ENCODE measurements around the gene ZNF354C. TPM values are rescaled to one million over a fixed set of nuclear protein-coding genes. Genes with fewer than 3 reads are reported as not detected.
A peak's percentile ranks its signal among the peaks of the same experiment; 100 is the strongest.

Gene ZNF354C
- 1 to 10 TPM in 3 of 4 donors, under 1 TPM in 1; 0.80 to 4.8 (median 2.4) TPM for total RNA-seq

GRCh38 chr5:179060116-179061008 is at the start of gene ZNF354C:
Gene ZNF354C (plus strand): TSS chr5:179060373. CDS start chr5:179062069, 1,696 bp downstream.
- H3K36me3 ChIP-seq = peaks cover 0 to 36% (median 0%) of the 10 kb centered on the region in 3 donors
- H3K4me1 ChIP-seq = peaks cover 9 to 18% (median 10%) of the 10 kb centered on the region in 3 donors
- peak; percentile 23 for DNase-seq
- TF ChIP-seq CTCF (IDR thresholded peaks at IDR 0.05) (peak in 1 of 6 experiments; percentile 27), POLR2A (IDR thresholded peaks at IDR 0.05) (peak in 1 of 4 donors; percentile 40)
- 7 to 9% methylated on average over 13 to 33 of the region's 81 CpGs for WGBS, 2 donors
- peak within 1 kb of the TSS; percentile 59 to 84 (median 71) for H3K4me3 ChIP-seq
- intact Hi-C loops (cut with DNase I) = no loop called here
- no peaks in the 10 kb centered on the region for H3K27me3 ChIP-seq
- H3K27ac ChIP-seq = peak within 1 kb of the TSS; percentile 67 to 84 (median 72)
- H3K9me3 ChIP-seq = peaks cover 0 to 12% (median 3%) of the 10 kb centered on the region in 3 donors

GRCh38 chr5:179023528-179024189 is 36.5 kb upstream of the ZNF354C start, which contains the start of gene ZNF879:
Gene ZNF879 (plus strand): TSS chr5:179023804. CDS start chr5:179025005, 1,201 bp downstream.
- Histone ChIP-seq H3K4me3 (peak within 1 kb of the TSS; percentile 52 to 92 (median 69)), H3K4me1 (peaks cover 0 to 17% (median 10%) of the 10 kb centered on the region in 3 donors), H3K36me3 (peaks cover 13 to 38% (median 18%) of the 10 kb centered on the region in 3 donors), H3K27ac (peak within 1 kb of the TSS; percentile 70 to 95 (median 84)), H3K9me3 (peaks cover 0 to 38% (median 21%) of the 10 kb centered on the region in 3 donors), H3K27me3 (no peaks in the 10 kb centered on the region)
- TF ChIP-seq CTCF (IDR thresholded peaks at IDR 0.05) (peak in 1 of 6 experiments; percentile 32), POLR2A (IDR thresholded peaks at IDR 0.05) (peak in 2 of 4 donors; percentile 27 to 54)
- intact Hi-C loops (cut with DNase I) = no loop called here
- WGBS, 2 donors = 2 to 7% methylated on average over 12 to 16 of the region's 72 CpGs
- DNase-seq = peak; percentile 74

- peak overlapping the region in 1 of 4 donors; percentile 9 for H3K4me3 ChIP-seq
- H3K36me3 ChIP-seq = peaks cover 27 to 55% (median 38%) of the 10 kb centered on the region in 3 donors
- no peaks in the 10 kb centered on the region for H3K4me1 ChIP-seq
- TF ChIP-seq CTCF (IDR thresholded peaks at IDR 0.05) = no peak
- TF ChIP-seq POLR2A (IDR thresholded peaks at IDR 0.05) = no peak
- no peaks in the 10 kb centered on the region for H3K27me3 ChIP-seq
- DNase-seq = no peak
- peaks cover 34 to 100% (median 94%) of the 10 kb centered on the region in 3 donors for H3K9me3 ChIP-seq
- intact Hi-C loops (cut with DNase I) = no loop called here
- WGBS, 2 donors = 92 to 97% methylated on average over 7 of the region's 7 CpGs
- no peak overlapping the region for H3K27ac ChIP-seq
These were observed 27.1 kb upstream of the ZNF354C start for GRCh38 chr5:179033004-179033580.

GRCh38 chr5:179044765-179045164 is 15.4 kb upstream of the ZNF354C start:
- 76 to 78% methylated on average over 2 of the region's 2 CpGs for WGBS, 2 donors
- Histone ChIP-seq H3K36me3 (no peaks in the 10 kb centered on the region), H3K4me3 (no peak overlapping the region), H3K9me3 (peaks cover 0 to 57% (median 4%) of the 10 kb centered on the region in 3 donors), H3K4me1 (no peaks in the 10 kb centered on the region), H3K27ac (no peak overlapping the region), H3K27me3 (no peaks in the 10 kb centered on the region)
- no peak for DNase-seq
- intact Hi-C loops (cut with DNase I) = no loop called here
- TF ChIP-seq CTCF (IDR thresholded peaks at IDR 0.05) = no peak
- no peak for TF ChIP-seq POLR2A (IDR thresholded peaks at IDR 0.05)
